ENCODE measurements around the gene MYL12B. TPM values are rescaled to one million over a fixed set of nuclear protein-coding genes. Genes with fewer than 3 reads are reported as not detected.

Gene MYL12B
- total RNA-seq, 1 experiment from 2014 or later: 383 TPM

DNA sequence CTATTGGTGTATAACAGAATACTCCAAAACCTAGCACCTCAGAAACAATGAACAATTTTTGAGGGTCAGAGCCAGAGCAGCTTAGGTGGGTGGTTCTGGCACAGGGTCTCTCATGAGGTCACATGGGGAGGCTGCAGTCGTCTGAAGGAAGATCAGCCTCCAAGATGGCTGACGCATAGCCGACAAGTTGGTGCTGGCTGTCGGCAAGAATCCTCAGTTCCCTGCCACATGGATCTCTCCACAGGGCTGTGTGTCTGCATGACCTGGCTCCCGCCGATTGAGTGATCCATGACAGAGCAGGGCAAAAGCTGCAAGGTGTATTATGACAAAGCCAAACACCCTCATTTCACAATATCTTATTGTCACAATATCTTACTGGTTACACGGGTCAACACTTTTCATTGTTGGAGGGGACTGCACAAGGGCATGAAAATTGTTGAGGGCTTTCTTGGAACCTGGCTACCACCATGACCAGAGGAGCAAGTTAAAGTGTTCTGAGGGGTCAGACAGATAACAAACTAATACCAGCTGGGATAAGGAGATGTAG is 4.2 kb downstream of the MYL12B start:
- ChIA-PET CTCF (no interaction called here), POLR2A (ENCODE audit: unreplicated experiment) (no interaction called here)
- H3K9me2 ChIP-seq (ENCODE audit: insufficient read depth): no peaks in the 10 kb centered on the region
- no peak for TF ChIP-seq EZH2 (IDR thresholded peaks at IDR 0.05; ENCODE audit: low read depth)
- TF ChIP-seq, protein P1, sequence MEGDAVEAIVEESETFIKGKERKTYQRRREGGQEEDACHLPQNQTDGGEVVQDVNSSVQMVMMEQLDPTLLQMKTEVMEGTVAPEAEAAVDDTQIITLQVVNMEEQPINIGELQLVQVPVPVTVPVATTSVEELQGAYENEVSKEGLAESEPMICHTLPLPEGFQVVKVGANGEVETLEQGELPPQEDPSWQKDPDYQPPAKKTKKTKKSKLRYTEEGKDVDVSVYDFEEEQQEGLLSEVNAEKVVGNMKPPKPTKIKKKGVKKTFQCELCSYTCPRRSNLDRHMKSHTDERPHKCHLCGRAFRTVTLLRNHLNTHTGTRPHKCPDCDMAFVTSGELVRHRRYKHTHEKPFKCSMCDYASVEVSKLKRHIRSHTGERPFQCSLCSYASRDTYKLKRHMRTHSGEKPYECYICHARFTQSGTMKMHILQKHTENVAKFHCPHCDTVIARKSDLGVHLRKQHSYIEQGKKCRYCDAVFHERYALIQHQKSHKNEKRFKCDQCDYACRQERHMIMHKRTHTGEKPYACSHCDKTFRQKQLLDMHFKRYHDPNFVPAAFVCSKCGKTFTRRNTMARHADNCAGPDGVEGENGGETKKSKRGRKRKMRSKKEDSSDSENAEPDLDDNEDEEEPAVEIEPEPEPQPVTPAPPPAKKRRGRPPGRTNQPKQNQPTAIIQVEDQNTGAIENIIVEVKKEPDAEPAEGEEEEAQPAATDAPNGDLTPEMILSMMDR (conservative IDR thresholded peaks at IDR 0.05): no peak
- BruUV-seq (replicated peaks): no TSS peak
- peak overlapping the region; percentile 92 for H3K4me2 ChIP-seq
- H3K27ac ChIP-seq: 0 out of 2 replicates have a peak overlapping the region, but pooled peaks have one; percentile 10
- peaks cover 92% of the 10 kb centered on the region for H3K79me2 ChIP-seq (ENCODE audit: low read depth)
- peaks cover 81% of the 10 kb centered on the region for H4K20me1 ChIP-seq (ENCODE audit: insufficient read depth)
- intact Hi-C loops (cut with micrococcal nuclease; ENCODE audit: unreplicated experiment): no loop called here
- H3K36me3 ChIP-seq (ENCODE audit: low read depth): peaks cover 7% of the 10 kb centered on the region; the same call in 1 of the 2 replicates
- H3F3A ChIP-seq (ENCODE audit: insufficient read depth, low read depth): peaks cover 2% of the 10 kb centered on the region
- H3K4me1 ChIP-seq (replicated peaks; ENCODE audit: insufficient read depth): peaks cover 46% of the 10 kb centered on the region
- H3K9me3 ChIP-seq (ENCODE audit: insufficient read depth, low read depth): no peaks in the 10 kb centered on the region
- no peak overlapping the region for H3K4me3 ChIP-seq
- H2AFZ ChIP-seq: no peak overlapping the region
- H3K27me3 ChIP-seq (ENCODE audit: insufficient read depth, low read depth): no peaks in the 10 kb centered on the region
- DNase-seq: no peak

DNA sequence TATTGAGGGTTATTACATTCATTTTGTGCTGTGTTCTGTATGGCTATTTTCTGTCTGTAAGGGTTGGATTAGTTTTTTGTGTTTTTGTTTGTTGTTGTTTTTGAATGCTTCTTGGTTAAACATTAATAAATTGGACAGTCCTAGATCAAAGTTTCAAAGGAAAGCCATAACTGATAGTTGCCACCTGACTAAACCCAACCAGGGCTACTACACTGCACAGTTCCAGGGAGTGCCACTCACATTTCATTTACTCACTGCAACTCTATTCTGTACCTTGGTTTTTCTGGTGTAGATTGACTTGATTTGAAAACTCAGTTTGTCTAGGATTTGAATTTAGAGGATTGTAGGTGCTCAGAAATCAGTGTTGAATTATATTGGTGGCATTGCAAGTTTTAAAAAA is 6.4 kb downstream of the MYL12B start:
- Histone ChIP-seq H3K9me2 (ENCODE audit: insufficient read depth) (no peaks in the 10 kb centered on the region), H3K4me3 (no peak overlapping the region), H3K36me3 (ENCODE audit: low read depth) (peaks cover 19% of the 10 kb centered on the region), H2AFZ (no peak overlapping the region), H3K9me3 (ENCODE audit: insufficient read depth, low read depth) (no peaks in the 10 kb centered on the region), H3K4me1 (replicated peaks; ENCODE audit: insufficient read depth) (peaks cover 46% of the 10 kb centered on the region), H3K27ac (no peak overlapping the region), H3F3A (ENCODE audit: insufficient read depth, low read depth) (no peaks in the 10 kb centered on the region), H4K20me1 (ENCODE audit: insufficient read depth) (peaks cover 82% of the 10 kb centered on the region), H3K4me2 (no peak overlapping the region), H3K27me3 (ENCODE audit: insufficient read depth, low read depth) (no peaks in the 10 kb centered on the region), H3K79me2 (ENCODE audit: low read depth) (peaks cover 100% of the 10 kb centered on the region)
- no TSS peak for BruUV-seq (replicated peaks)
- DNase-seq: no peak
- intact Hi-C loops (cut with micrococcal nuclease; ENCODE audit: unreplicated experiment): no loop called here
- ChIA-PET POLR2A (ENCODE audit: unreplicated experiment) (no interaction called here), CTCF (no interaction called here)
- no peak for TF ChIP-seq EZH2 (IDR thresholded peaks at IDR 0.05; ENCODE audit: low read depth)
- TF ChIP-seq, protein P1 (conservative IDR thresholded peaks at IDR 0.05): no peak

DNA sequence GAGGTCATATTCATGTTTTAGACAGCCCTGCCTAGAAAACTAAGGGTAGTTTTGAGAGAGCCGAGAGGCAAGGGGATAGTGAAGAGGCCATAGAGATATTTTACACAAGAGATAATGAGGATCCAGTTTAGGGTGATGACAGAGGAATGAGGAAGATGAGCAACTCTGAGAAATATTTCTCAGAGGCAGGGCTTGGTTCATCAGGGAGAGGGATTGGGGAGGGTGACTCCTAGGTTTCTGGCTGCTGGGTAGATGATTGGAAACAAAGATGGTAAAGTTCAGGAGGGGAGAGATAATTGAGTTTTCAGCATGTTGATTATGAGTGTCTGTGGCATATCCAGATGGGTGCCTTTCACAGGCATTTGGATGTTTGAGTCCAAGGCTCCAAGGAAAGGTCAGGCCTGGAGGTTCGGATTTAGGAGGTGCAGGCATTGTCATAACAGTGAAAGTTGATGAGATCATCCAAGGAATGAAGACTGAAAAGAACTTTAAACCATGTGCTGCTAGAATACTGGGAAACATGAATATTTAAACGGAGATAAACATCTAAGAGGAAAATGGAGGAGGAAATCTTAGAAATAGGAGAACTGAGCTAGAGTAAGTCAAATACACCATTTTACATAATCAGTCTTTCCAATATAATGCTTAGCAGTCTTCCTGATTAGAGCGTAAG is 7.4 kb downstream of the MYL12B start:
- no peak for TF ChIP-seq EZH2 (IDR thresholded peaks at IDR 0.05; ENCODE audit: low read depth)
- TF ChIP-seq, protein P1 (conservative IDR thresholded peaks at IDR 0.05): no peak
- ChIA-PET CTCF (interaction anchor here (0.5 kb wide), 1 partner anchor 67 kb away, joined by 3 read pairs; no protein-coding TSS in a partner anchor), POLR2A (ENCODE audit: unreplicated experiment) (no interaction called here)
- DNase-seq: no peak
- no peaks in the 10 kb centered on the region for H3K9me2 ChIP-seq (ENCODE audit: insufficient read depth)
- no peak overlapping the region for H3K4me2 ChIP-seq
- H3K36me3 ChIP-seq (ENCODE audit: low read depth): peaks cover 30% of the 10 kb centered on the region
- peaks cover 92% of the 10 kb centered on the region for H3K79me2 ChIP-seq (ENCODE audit: low read depth)
- H3F3A ChIP-seq (ENCODE audit: insufficient read depth, low read depth): no peaks in the 10 kb centered on the region
- no peak overlapping the region for H3K4me3 ChIP-seq
- peaks cover 78% of the 10 kb centered on the region for H4K20me1 ChIP-seq (ENCODE audit: insufficient read depth)
- no peaks in the 10 kb centered on the region for H3K9me3 ChIP-seq (ENCODE audit: insufficient read depth, low read depth)
- no peak overlapping the region for H2AFZ ChIP-seq
- H3K27ac ChIP-seq: no peak overlapping the region
- intact Hi-C loops (cut with micrococcal nuclease; ENCODE audit: unreplicated experiment): no loop called here
- no peaks in the 10 kb centered on the region for H3K27me3 ChIP-seq (ENCODE audit: insufficient read depth, low read depth)
- H3K4me1 ChIP-seq (replicated peaks; ENCODE audit: insufficient read depth): peaks cover 37% of the 10 kb centered on the region
- BruUV-seq (replicated peaks): no TSS peak

All from PC-9 (cell line).